HUDEP-2 (cell line): ENCODE measurements around the gene ALX1.
A peak's percentile ranks its signal among the peaks of the same experiment; 100 is the strongest.

ENCODE experiments used
- DNase-seq, 76 experiments: peaks; one replicate each; lab custom pipeline; 2025; ENCODE audit not compliant: unreplicated experiment in 76 of 76; lab: John Stamatoyannopoulos, UW

The ALX1 gene

GRCh38 chr12:85280165-85280983, at the start of gene ALX1:
TSS of gene ALX1 (plus strand) at chr12:85280220. CDS start at chr12:85280262, 42 bp downstream.
- DNase-seq: peak in 2 of 76 experiments; percentile 3

GRCh38 chr12:85237327-85237726, 42.7 kb upstream of the ALX1 start:
- no peak for DNase-seq

DNA sequence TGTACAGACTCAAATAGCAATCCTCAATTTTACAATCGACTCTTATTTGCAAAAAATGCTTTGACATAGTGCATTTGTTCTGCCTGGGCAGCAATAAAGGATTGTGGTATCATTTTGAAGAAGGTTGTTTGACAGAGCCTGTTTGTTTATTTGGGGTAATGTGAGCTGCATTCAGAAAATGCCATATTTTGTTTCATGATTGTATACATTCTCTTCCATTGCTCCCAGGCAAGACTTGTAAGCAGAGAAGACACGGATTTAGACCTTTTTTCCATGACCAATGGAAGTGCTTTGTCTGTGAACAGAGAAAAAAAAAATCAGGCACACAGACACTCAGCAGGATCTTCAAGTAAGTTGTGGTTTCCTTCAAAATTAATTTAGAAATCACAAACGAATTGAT, 35.5 kb upstream of the ALX1 start:
- DNase-seq: no peak

DNA sequence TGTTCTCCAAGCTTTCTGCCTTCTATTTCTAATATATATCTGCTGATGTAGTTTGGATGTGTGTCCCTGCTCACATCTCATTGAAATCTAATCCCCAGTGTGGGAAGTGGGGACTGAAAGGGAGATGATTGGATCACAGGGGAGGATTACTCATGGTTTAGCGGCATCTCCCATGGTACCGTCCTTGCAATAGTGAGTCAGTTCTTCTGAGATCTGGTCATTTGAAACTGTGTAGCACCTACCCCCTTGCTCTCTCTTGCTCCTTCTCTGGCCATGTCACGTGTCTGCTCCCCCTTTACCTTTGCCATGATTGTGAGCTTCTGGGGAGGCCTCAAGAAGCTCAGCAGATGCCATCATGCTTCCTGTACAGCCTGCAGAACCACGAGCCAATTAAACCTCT, 26.2 kb upstream of the ALX1 start:
- no peak for DNase-seq

DNA sequence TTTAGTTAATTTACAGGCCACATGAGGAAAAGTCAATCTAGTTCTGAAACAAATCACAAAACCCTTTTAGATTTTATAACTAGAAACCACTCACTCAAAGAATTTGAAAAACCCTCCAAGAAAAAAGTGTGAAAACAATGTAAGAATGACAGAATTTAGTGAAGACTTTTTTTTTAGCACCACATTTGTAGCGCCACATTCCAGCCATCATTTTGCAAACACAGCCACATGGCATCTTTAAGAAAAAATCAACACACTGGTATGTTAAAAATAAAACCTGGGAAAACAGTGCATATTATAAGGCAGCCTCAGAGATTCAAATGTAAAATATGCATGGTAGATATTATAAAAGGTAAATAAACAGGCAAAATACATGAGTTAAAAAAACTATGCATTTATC, 22.3 kb upstream of the ALX1 start:
- no peak for DNase-seq

DNA sequence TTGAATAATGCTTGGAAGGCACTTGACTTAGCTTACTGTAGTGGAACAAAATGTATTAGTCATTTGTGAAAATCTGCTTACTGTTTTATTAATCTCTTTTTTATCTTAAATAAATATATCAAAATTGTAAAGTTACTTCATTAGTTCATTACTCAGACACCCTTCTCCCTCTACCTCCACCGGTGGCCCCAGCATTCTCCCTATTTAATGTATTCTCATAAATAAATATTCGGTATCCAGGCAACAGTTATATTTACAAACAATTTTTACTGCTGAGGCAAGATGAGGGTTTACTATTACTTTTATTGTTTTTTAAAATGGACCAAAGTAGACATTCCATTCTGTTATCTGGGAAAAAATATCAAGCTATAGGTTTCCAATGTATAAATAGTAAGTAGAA, 19.6 kb upstream of the ALX1 start:
- no peak for DNase-seq

DNA sequence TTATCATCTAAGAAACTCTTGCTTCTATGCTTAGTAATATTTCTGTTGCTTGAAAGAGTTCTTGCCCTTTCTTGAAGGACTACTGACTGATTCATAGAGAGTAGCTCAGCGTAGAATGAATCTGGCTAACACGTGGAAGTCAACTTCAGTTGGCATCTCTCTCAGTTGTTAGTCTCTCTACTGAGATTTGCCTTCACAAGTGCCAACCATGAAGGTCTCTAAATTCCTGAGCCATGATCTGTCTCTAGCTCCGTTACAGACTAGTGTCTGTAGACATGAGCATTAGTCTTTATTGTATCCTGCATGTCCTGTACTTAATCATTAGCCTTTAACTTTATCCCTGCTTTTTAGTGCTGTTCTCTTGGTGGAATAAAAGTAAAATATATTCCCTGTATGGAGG, 19.1 kb upstream of the ALX1 start:
- no peak for DNase-seq

DNA sequence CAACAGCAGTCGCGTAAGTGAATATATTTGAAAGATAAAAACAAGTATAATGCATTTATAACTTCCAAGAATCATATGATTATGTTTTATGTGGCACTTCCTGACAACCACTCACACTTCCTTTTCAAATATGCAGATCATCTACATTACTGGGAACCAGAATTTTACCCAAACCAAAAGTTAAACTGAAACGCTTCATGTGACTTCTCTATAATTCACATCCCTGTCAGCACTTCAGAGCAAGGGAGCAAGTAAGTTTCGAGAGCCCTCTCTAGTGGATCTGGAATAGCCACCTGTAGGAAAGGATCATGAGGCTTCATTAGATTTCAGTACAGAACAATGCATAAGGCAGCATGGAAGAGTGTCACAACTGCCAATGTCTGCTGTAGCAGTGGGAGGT, 13.7 kb upstream of the ALX1 start:
- no peak for DNase-seq

DNA sequence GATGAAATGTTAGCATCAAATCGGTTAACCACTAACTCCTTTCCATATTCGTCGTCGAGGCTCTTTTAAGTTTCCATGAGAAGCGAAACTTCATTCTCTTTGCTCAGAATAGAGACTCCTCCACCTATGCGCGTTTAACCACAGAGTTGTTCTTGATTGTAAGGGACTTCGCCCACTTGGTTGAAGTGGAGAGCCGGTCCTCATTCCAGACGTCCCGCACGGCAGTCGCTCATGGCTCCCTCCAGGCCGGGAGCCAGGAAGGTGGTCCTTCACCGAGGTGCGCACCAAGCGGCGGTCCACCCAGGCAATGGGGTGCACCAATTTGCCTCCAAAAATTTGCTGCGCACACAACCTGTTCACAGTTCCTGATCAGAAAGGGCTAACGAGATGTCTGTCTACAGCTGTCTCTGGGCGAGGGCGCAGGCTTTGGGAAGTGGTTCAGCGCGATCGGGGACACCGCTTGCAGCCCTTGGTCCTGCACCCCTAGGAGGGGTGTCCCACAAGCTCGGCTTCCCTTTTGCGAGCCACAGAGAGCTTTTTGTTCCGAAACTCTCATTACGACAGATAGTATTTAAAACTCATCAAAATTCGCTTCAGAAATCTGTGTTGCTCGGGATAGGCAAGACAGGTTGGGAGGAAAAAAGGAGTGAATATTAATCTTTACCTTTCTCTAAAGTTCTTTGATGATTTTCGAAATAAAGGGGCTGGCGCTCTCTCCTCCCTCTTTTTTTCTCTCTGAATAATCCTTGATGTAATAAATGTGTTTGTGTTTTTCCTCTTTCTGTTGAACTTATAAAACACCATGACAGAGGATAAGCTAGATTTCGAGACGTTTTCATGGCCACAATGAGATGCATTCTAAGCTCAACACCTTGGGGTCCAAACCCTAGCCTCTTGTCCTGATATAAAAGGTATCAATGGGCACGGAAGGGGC, 6.4 kb upstream of the ALX1 start:
- no peak for DNase-seq

- DNase-seq: no peak
These were observed 5.7 kb upstream of the ALX1 start for GRCh38 chr12:85274315-85274651.

GRCh38 chr12:85275374-85275773, 4.6 kb upstream of the ALX1 start:
- peak in 20 of 76 experiments; percentile 2 to 53 (median 16) for DNase-seq

GRCh38 chr12:85277191-85277590, 2.8 kb upstream of the ALX1 start:
- DNase-seq: no peak

DNA sequence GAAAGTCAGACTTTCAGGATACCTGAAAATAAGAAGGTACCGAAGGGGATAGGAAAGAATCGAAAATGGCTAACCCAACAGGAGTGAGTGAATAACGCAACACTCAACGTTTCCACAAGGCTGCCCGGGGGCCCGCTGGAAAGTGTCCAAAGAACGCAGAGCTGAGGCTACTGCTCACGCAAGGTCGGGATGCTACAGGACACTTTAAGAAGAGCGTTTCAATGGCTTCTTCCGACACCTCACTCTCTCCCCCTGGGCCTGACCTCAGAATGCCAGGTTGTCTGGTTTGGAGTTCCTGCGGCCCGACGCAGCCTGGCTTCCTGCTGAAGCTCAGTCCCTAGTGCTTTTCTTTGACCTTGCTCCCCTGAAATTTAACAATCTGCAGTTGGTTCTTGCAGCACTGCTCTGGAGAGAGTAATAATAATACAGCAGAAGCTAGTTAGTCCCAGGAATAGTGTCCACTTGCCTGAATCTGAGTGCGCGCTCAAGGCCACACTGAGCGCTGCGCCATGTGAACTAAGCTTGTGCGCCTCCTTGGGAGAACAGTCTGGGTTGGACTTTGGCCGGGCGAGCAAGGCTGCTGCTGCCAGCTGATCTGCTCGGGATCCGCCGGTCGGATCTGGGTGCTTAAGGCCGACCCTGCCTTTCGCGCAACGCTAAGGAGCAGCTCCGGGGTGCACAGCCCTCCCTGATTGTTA, 2.0 kb upstream of the ALX1 start:
- DNase-seq: no peak

GRCh38 chr12:85278598-85279448, 1.2 kb upstream of the ALX1 start:
- no peak for DNase-seq

DNA sequence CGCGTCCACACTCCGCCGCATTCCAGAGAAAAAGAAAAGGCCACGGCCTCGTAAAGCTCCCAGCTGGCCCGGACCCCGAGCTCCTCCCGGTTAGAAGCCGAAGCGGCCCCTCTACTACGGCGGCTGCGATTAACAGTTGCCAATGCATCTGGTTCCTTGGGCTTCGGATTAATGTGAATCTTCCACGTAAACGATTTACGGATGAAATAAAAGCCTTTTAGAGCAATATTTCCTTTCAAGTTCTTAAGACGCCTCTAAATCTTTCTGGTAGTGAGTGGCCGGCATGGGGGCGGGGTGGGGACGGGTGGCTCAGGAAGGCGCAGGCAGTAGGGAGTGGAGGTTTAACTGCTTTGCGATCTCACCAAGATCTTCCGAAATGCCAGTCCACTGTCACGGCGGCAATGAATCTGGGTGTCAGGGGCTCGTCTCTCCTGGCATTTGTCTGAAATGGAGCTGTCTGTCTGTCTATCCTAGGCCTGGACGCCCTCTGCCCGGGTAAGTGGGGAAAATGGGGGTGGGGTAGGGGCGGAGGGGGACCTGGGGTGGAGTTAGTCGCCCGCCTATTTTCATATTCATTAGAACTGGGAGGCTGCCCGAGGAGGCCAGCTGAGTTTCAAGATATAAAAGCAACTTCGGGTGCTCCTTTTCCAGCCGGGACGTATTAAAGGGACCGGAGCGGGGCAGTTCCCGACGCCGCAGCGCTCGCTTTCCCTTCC, 413 bp upstream of the ALX1 start:
- no peak for DNase-seq

DNA sequence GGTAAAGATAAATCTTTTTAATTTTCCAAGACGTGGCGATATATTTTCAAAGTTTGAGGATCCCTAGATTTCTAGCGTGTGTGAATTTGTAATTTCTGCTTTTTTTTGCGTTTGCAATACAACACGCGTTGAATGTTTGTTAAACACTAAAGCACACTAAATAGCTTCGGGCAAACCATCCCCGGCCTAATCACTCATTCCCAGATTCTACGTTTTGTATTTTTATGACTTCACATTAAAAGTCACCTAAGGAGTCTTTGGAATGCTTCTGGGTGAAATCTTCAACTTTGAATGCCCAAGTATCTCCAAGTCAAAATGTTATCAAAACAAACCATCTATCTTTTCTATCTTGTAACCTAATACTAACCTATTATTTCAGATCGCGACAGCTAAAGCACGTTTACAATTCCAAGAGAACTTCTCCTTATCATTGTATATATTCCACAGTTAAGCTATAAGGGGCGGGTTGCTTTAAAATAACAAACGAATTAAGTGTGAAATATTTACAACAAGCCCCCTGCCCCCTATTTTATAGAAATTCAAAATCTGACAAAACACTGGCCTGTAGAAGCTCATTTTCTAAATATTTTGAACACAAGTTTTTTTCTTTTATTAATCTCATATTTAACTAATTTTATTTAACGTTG, 1.1 kb downstream of the ALX1 start:
- no peak for DNase-seq

GRCh38 chr12:85281636-85282312, 1.8 kb downstream of the ALX1 start:
- no peak for DNase-seq

GRCh38 chr12:85283560-85283959, 3.5 kb downstream of the ALX1 start:
- DNase-seq: no peak

DNA sequence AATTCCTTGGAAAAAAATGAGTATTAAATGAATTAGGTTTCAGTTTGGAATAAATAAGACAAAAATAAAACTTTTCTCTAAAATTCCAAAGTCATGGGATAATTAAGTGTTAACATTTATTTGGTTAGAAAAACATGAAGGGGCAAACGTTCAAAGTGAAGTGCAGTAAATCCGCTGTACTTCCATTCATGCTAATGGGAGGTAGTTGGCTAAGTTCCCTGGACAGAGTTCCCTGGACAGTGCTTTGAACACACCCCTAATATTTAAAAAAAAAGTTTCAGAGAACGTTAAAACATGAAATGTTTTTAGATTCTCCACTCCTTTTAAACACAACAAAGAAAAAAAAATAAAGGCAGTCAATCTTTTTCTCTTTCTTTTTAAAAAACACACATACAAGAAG, 16.3 kb downstream of the ALX1 start:
- no peak for DNase-seq
